Tibial nerve (tissue), 3 donors: ENCODE measurements around the gene FAM162A.

Source experiments
- POLR2A ChIP-seq, 2 donors: fragments of 450-650 bp; IDR thresholded peaks; one replicate each; pipeline ENCODE4 v1.6.1; 2017; ENCODE audit warnings: antibody characterized with exemption in 2 of 2, mild to moderate bottlenecking in 2 of 2, moderate library complexity in 2 of 2
- TF ChIP-seq, protein P1 (sequence below), 5 experiments: fragments of 200-600 bp in 3 of 5; fragments of 450-650 bp in 2 of 5; sonication (generic) in 3 of 5; IDR thresholded peaks; one replicate each; pipeline ENCODE4 v1.5.1; 2016 to 2019; ENCODE audit warnings: antibody characterized with exemption in 5 of 5, mild to moderate bottlenecking in 3 of 5, moderate library complexity in 2 of 5

DNA sequence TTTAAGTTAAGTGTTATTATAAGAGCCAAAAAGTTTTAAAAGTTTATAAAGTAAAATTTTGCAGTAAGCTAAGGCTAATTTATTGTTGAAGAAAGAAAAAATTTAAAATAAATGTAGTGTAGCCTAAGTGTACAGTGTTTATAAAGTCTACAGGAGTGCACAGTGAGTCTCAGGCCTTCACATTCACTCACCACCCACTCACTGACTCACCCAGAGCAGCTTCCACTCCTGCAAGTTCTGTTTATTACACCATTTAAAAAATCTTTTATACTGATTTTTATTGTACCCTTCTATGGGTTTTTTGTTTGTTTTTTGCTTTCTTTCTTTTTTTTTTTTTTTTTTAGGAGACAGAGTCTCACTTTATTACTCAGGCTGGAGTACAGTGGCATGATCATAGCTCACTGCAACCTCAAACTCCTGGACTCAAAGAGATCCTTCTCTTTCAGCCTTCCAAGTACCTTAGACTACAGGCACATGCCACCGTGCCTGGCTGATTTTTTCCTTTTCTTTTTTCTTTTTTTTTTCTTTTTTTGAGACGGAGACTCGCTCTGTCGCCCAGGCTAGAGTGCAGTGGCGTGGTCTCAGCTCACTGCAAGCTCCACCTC is 33.1 kb upstream of the FAM162A start:
- TF ChIP-seq, protein P1, sequence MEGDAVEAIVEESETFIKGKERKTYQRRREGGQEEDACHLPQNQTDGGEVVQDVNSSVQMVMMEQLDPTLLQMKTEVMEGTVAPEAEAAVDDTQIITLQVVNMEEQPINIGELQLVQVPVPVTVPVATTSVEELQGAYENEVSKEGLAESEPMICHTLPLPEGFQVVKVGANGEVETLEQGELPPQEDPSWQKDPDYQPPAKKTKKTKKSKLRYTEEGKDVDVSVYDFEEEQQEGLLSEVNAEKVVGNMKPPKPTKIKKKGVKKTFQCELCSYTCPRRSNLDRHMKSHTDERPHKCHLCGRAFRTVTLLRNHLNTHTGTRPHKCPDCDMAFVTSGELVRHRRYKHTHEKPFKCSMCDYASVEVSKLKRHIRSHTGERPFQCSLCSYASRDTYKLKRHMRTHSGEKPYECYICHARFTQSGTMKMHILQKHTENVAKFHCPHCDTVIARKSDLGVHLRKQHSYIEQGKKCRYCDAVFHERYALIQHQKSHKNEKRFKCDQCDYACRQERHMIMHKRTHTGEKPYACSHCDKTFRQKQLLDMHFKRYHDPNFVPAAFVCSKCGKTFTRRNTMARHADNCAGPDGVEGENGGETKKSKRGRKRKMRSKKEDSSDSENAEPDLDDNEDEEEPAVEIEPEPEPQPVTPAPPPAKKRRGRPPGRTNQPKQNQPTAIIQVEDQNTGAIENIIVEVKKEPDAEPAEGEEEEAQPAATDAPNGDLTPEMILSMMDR (IDR thresholded peaks at IDR 0.05): no peak
- no peak for TF ChIP-seq POLR2A (IDR thresholded peaks at IDR 0.05)
